Neural progenitor cell (in vitro differentiated cells): ENCODE data around the gene KCNQ1. TPM values are rescaled to one million over a fixed set of nuclear protein-coding genes. Genes with fewer than 3 reads are reported as not detected.

Experiments
- DNase-seq: peaks from one replicate; pipeline ENCODE4 v3.0.0-alpha.2; 2016; ENCODE audit warnings: low spot score
- H2AFZ ChIP-seq: fragments of 200-600 bp; sonication (generic); replicated peaks from 2 replicates; pipeline ENCODE4 v1.6.1; 2016; ENCODE audit warnings: antibody characterized with exemption
- H3F3A ChIP-seq: fragments of 200-600 bp; sonication (generic); 2 replicates; pipeline ENCODE4 v1.6.1; 2016; ENCODE audit warnings: antibody characterized with exemption, low read depth
- H3K27ac ChIP-seq: fragments of 200-600 bp; sonication (generic); 2 replicates; pipeline ENCODE4 v1.5.1; 2016; ENCODE audit warnings: mild to moderate bottlenecking
- H3K27me3 ChIP-seq: fragments of 200-600 bp; sonication (generic); 2 replicates; pipeline ENCODE4 v1.6.1; 2016; ENCODE audit warnings: mild to moderate bottlenecking, moderate library complexity
- H3K36me3 ChIP-seq: fragments of 200-600 bp; sonication (generic); 2 replicates; pipeline ENCODE4 v1.5.1; 2016
- H3K4me1 ChIP-seq: fragments of 200-600 bp; sonication (generic); 2 replicates; pipeline ENCODE4 v1.6.1; 2016; ENCODE audit warnings: mixed run types
- H3K4me2 ChIP-seq: fragments of 200-600 bp; sonication (generic); 2 replicates; pipeline ENCODE4 v1.6.1; 2016
- H3K4me3 ChIP-seq: fragments of 200-600 bp; sonication (generic); 2 replicates; pipeline ENCODE4 v1.5.1; 2016
- H3K79me2 ChIP-seq: fragments of 200-600 bp; sonication (generic); 2 replicates; pipeline ENCODE4 v1.6.1; 2016; ENCODE audit warnings: low read depth
- H3K9ac ChIP-seq: fragments of 200-600 bp; sonication (generic); 2 replicates; pipeline ENCODE4 v1.6.1; 2016
- H3K9me3 ChIP-seq: fragments of 200-600 bp; sonication (generic); 2 replicates; pipeline ENCODE4 v1.5.1; 2016; ENCODE audit warnings: low read depth
- H4K20me1 ChIP-seq: fragments of 200-600 bp; sonication (generic); 2 replicates; pipeline ENCODE4 v1.6.1; 2016; ENCODE audit warnings: low read depth
- H3K27ac Mint-ChIP-seq: 3 replicates; pipeline ENCODE4 v1.8.0; 2021; ENCODE audit warnings: mixed read lengths
- H3K27me3 Mint-ChIP-seq: 2 replicates; pipeline ENCODE4 v1.8.0; 2022; ENCODE audit warnings: low read depth, mild to moderate bottlenecking, inconsistent platforms, moderate library complexity, mixed read lengths; ENCODE audit not compliant: insufficient read depth
- H3K36me3 Mint-ChIP-seq: 3 replicates; pipeline ENCODE4 v1.8.0; 2021; ENCODE audit warnings: mixed read lengths
- H3K4me1 Mint-ChIP-seq: 3 replicates; pipeline ENCODE4 v1.8.0; 2021; ENCODE audit warnings: mixed read lengths
- H3K4me3 Mint-ChIP-seq: 3 replicates; pipeline ENCODE4 v1.8.0; 2021; ENCODE audit warnings: mild to moderate bottlenecking, moderate library complexity, mixed read lengths
- H3K9me3 Mint-ChIP-seq: 3 replicates; pipeline ENCODE4 v1.8.0; 2020; ENCODE audit warnings: mixed read lengths
- EZH2 ChIP-seq: fragments of 200-600 bp; sonication (generic); IDR thresholded peaks from 2 replicates; pipeline ENCODE4 v1.6.1; 2017; ENCODE audit warnings: antibody characterized with exemption, mild to moderate bottlenecking, moderate library complexity
- EZH2phosphoT487 ChIP-seq: fragments of 200-600 bp; sonication (generic); IDR thresholded peaks from 2 replicates; pipeline ENCODE4 v1.6.1; 2017; ENCODE audit warnings: antibody characterized with exemption
- total RNA-seq: library from RNA; depleted of rRNA; stranded (reverse); fragments of >200 nt; gene quantifications from 2 replicates; pipeline ENCODE4 v1.2.3, GENCODE V29; 2015; ENCODE audit warnings: low replicate concordance
- TF ChIP-seq, protein P1 (sequence below): fragments of 200-600 bp; sonication (generic); IDR thresholded peaks from 2 replicates; pipeline ENCODE4 v1.5.1; 2017; ENCODE audit warnings: antibody characterized with exemption, mild to moderate bottlenecking

KCNQ1 gene
- total RNA-seq, 1 donor from 2014 or later: 0.11 TPM

DNA sequence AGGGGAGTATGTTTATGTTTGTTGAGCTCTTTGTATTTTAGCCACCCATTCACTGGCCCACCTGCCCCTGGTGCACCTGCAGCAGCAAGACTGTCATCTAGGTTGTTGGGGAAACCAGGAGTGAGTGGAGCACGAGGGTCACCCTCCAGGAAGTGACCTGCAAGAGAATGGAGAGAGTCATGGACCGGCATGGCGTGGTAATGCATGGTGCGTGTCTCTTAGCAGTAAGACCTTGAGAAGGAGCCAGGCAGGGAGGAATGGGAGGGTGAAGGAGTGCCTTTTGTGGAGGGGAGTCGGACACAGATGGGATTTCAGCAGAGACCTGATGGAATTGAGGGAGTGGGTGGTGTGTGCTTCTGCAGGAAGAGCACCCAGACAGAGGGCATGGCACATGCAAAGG lies 37.9 kb downstream of the KCNQ1 start:
- TF ChIP-seq EZH2phosphoT487: no peak
- no peak for TF ChIP-seq EZH2
- TF ChIP-seq, protein P1, sequence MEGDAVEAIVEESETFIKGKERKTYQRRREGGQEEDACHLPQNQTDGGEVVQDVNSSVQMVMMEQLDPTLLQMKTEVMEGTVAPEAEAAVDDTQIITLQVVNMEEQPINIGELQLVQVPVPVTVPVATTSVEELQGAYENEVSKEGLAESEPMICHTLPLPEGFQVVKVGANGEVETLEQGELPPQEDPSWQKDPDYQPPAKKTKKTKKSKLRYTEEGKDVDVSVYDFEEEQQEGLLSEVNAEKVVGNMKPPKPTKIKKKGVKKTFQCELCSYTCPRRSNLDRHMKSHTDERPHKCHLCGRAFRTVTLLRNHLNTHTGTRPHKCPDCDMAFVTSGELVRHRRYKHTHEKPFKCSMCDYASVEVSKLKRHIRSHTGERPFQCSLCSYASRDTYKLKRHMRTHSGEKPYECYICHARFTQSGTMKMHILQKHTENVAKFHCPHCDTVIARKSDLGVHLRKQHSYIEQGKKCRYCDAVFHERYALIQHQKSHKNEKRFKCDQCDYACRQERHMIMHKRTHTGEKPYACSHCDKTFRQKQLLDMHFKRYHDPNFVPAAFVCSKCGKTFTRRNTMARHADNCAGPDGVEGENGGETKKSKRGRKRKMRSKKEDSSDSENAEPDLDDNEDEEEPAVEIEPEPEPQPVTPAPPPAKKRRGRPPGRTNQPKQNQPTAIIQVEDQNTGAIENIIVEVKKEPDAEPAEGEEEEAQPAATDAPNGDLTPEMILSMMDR: no peak
- H3K27ac ChIP-seq: no peak overlapping the region
- H3F3A ChIP-seq: no peaks in the 10 kb centered on the region
- H3K9ac ChIP-seq: no peak overlapping the region
- Mint-ChIP-seq H3K27me3 (peaks cover 16% of the 10 kb centered on the region), H3K4me3 (no peak overlapping the region), H3K36me3 (no peaks in the 10 kb centered on the region), H3K27ac (no peak overlapping the region), H3K9me3 (peaks cover 25% of the 10 kb centered on the region), H3K4me1 (no peaks in the 10 kb centered on the region)
- H3K36me3 ChIP-seq: no peaks in the 10 kb centered on the region
- DNase-seq: no peak
- no peaks in the 10 kb centered on the region for H3K79me2 ChIP-seq
- peaks cover 4% of the 10 kb centered on the region for H3K9me3 ChIP-seq
- peaks cover 80% of the 10 kb centered on the region for H3K27me3 ChIP-seq
- no peak overlapping the region for H3K4me2 ChIP-seq
- no peak overlapping the region for H3K4me3 ChIP-seq
- H4K20me1 ChIP-seq: no peaks in the 10 kb centered on the region
- no peaks in the 10 kb centered on the region for H3K4me1 ChIP-seq
- H2AFZ ChIP-seq: no peak overlapping the region

DNA sequence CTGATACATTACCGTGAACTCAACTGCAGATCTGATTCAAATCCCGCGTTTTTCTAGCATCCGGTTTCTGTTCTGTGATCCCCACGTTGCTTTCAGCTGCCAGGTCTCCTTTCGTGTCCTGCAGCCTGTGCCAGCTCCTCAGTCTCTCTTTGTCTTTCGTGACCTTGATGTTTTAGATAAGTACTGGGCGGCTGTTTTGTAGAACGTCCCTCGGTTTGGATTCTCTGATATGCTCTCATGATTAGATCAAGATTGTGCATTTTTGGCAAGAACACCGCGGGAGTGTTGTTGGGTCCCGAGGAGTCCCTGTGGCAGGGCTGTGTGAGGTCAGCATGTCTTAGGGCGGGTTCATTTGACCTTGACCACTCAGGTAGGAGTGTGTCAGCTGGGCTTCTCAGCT lies 38.6 kb downstream of the KCNQ1 start:
- H3K27me3 Mint-ChIP-seq: peaks cover 16% of the 10 kb centered on the region
- Histone ChIP-seq H3K79me2 (no peaks in the 10 kb centered on the region), H3K4me2 (no peak overlapping the region), H3K4me1 (no peaks in the 10 kb centered on the region), H3K27me3 (peaks cover 84% of the 10 kb centered on the region), H3K4me3 (no peak overlapping the region), H3K36me3 (no peaks in the 10 kb centered on the region), H2AFZ (no peak overlapping the region), H3F3A (no peaks in the 10 kb centered on the region), H3K27ac (no peak overlapping the region), H3K9me3 (peaks cover 4% of the 10 kb centered on the region), H3K9ac (no peak overlapping the region), H4K20me1 (no peaks in the 10 kb centered on the region)
- H3K4me3 Mint-ChIP-seq: no peak overlapping the region
- H3K9me3 Mint-ChIP-seq: peaks cover 27% of the 10 kb centered on the region
- H3K27ac Mint-ChIP-seq: no peak overlapping the region
- DNase-seq: no peak
- TF ChIP-seq, protein P1: no peak
- no peak for TF ChIP-seq EZH2
- TF ChIP-seq EZH2phosphoT487: no peak
- no peaks in the 10 kb centered on the region for H3K36me3 Mint-ChIP-seq
- no peaks in the 10 kb centered on the region for H3K4me1 Mint-ChIP-seq

DNA sequence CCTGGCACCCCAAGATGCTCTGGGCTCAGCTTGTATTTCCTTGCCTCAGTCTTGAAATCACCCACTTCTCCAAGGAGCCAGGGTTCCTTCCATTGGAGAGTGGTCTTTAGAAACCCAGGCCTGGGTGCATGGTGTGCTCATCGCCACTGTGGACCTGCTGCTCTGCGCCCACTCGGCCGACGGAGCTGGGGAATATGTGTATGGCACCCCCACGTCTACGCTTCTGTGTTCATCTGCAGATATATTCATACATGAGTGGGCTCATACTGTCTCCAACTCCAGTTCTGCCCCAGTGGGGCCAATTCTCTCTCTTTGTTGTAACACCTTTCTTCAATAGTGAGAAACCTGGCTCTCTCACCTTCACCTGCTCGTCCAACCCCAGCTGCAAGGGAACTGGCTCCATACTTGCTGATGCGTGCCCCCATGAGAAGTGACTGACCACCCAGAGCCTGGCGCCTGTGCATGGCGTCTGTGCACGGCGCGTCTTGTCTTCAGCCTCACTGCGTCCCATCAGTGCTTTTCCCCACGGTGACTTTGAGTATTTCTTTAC lies 39.8 kb downstream of the KCNQ1 start:
- H3K27me3 ChIP-seq: peaks cover 96% of the 10 kb centered on the region
- H3K4me1 ChIP-seq: no peaks in the 10 kb centered on the region
- no peak overlapping the region for H2AFZ ChIP-seq
- peaks cover 4% of the 10 kb centered on the region for H3K9me3 ChIP-seq
- H3K79me2 ChIP-seq: no peaks in the 10 kb centered on the region
- H3K9me3 Mint-ChIP-seq: peaks cover 27% of the 10 kb centered on the region
- no peak overlapping the region for H3K27ac Mint-ChIP-seq
- TF ChIP-seq, protein P1: no peak
- TF ChIP-seq EZH2: no peak
- H3K4me1 Mint-ChIP-seq: no peaks in the 10 kb centered on the region
- H3K36me3 Mint-ChIP-seq: no peaks in the 10 kb centered on the region
- no peaks in the 10 kb centered on the region for H3K36me3 ChIP-seq
- no peak overlapping the region for H3K27ac ChIP-seq
- H3F3A ChIP-seq: no peaks in the 10 kb centered on the region
- no peak overlapping the region for H3K9ac ChIP-seq
- no peak for DNase-seq
- no peaks in the 10 kb centered on the region for H4K20me1 ChIP-seq
- H3K4me3 ChIP-seq: no peak overlapping the region
- no peak overlapping the region for H3K4me2 ChIP-seq
- H3K4me3 Mint-ChIP-seq: no peak overlapping the region
- peaks cover 18% of the 10 kb centered on the region for H3K27me3 Mint-ChIP-seq
